Measurements from ENCODE around the gene PTPRK. TPM values are rescaled to one million over a fixed set of nuclear protein-coding genes. Genes with fewer than 3 reads are reported as not detected.

The PTPRK gene
- total and polyA plus RNA-seq, 2 of the 13 experiments (the other 11 are each of a cell fraction or from before 2014, with no cell fraction given) = 43.6 to 98.3 TPM

DNA sequence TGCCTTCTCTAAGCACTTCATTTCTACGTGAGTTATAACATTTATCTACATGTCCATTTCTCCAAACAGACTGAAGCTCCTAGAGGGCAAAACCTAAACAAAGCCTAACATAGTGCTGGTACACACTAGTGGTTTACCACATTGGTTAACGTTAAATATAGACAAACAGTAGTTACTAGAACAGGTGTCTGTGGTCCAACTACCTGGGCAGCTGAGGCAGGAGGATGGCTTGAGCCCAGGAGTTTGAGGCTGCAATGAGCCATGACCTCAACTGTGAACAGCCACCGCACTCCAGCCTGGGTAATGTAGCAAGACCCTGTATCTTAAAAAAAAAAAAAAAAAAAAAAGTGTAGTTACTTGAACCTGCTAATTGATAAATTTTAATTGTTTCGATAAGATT lies 26.5 kb downstream of the PTPRK start (continued):
- TF ChIP-seq ATF7-NPFF (CRISPR knock-in tag; IDR thresholded peaks at IDR 0.05; ENCODE audit: low read depth) = no peak
- no peak for TF ChIP-seq ZNF678 (CRISPR knock-in tag; IDR thresholded peaks at IDR 0.05)

DNA sequence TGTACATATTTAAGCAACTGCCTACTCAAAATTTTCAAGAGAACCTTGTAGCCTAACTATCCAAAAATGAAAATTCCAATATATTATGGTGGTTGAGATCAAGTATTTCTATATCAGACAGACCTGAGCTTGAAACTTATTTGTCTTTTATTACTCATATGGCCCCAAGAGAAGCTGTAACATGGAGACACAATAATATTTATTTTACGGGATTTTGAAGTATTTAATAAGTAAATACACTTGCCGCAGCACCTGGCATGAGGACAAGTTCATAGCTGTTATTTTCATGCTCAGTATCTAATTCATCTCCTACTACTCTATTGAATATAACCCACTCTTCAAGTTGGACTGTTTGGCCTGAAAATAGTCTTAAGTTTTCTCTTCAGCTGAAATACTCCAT lies 28.0 kb downstream of the PTPRK start:
- Histone ChIP-seq H3K27me3 (ENCODE audit: control insufficient read depth in 1 of 2, insufficient read depth in 2 of 2, low read length in 2 of 2) (no peaks in the 10 kb centered on the region), H4K20me1 (ENCODE audit: insufficient read depth, low read length) (no peaks in the 10 kb centered on the region), H3K36me3 (replicated peaks in 1 of 2; ENCODE audit: control insufficient read depth in 1 of 2, insufficient read depth in 2 of 2, low read length in 2 of 2) (peaks cover 3 to 32% of the 10 kb centered on the region in 2 experiments), H2AFZ (ENCODE audit: low read length) (no peak overlapping the region), H3K4me2 (ENCODE audit: low read depth, low read length) (no peak overlapping the region), H3K9me3 (ENCODE audit: low read length) (no peaks in the 10 kb centered on the region), H3K27ac (ENCODE audit: extremely low read length, insufficient read depth, low read length) (no peak overlapping the region), H3K79me2 (ENCODE audit: insufficient read depth, low read length) (peaks cover 95% of the 10 kb centered on the region), H3K9ac (ENCODE audit: insufficient read depth, low read depth, low read length) (no peak overlapping the region), H3K4me1 (ENCODE audit: insufficient read depth, low read length) (peaks cover 59% of the 10 kb centered on the region), H3K4me3 (replicated peaks in 1 of 3; ENCODE audit: insufficient read depth in 1 of 3, low read depth in 2 of 3, low read length in 3 of 3) (no peak overlapping the region)
- FAIRE-seq (no peak), DNase-seq (ENCODE audit: low spot score) (no peak), ATAC-seq (no peak)
- BruUV-seq (replicated peaks) = no TSS peak
- TF ChIP-seq DR1 (CRISPR knock-in tag; IDR thresholded peaks at IDR 0.05) (no peak), POLR2AphosphoS2 (IDR thresholded peaks at IDR 0.05; ENCODE audit: low read depth, low read length) (0 out of 2 replicates have a peak, but pooled peaks have one; percentile 29), PLRG1 (conservative IDR thresholded peaks at IDR 0.05) (no peak), ZNF337 (CRISPR knock-in tag; IDR thresholded peaks at IDR 0.05; ENCODE audit: borderline replicate concordance, low read depth) (no peak), ATF1 (CRISPR knock-in tag; IDR thresholded peaks at IDR 0.05) (no peak), MLLT10 (CRISPR knock-in tag; IDR thresholded peaks at IDR 0.05) (no peak), RBM22 (optimal IDR thresholded peaks at IDR 0.05; ENCODE audit: low read length) (no peak)
- TF ChIP-seq, protein P1, sequence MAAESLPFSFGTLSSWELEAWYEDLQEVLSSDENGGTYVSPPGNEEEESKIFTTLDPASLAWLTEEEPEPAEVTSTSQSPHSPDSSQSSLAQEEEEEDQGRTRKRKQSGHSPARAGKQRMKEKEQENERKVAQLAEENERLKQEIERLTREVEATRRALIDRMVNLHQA (CRISPR knock-in tag; IDR thresholded peaks at IDR 0.05) = no peak
- WGBS (ENCODE audit: low lambda C conversion rate) = 97% methylated on average over 2 of the region's 2 CpGs
- ChIA-PET CTCF (ENCODE audit: low intra/inter-chr PET ratio, low total read pairs) (no interaction called here), POLR2A (no interaction called here)
- in situ Hi-C loops (cut with HindIII; ENCODE audit: extremely low pct_ligation_motif_present, low pct_unique_long_range_greater_than_20kb) (no loop called here), intact Hi-C loops (cut with micrococcal nuclease; ENCODE audit: unreplicated experiment) (no loop called here)

All from HepG2 (cell line).